BE2C (cell line): Measurements from ENCODE around the gene NDRG2.

Experiments
- DNase-seq: peaks from one replicate; pipeline ENCODE4 v3.0.0-alpha.2; 2020
- H3K27me3 ChIP-seq: fragments of 250-450 bp; sonication (Bioruptor Pico); 2 replicates; pipeline ENCODE4 v1.5.1; 2020; ENCODE audit warnings: mild to moderate bottlenecking
- H3K36me3 ChIP-seq: fragments of 250-450 bp; sonication (Bioruptor Pico); 2 replicates; pipeline ENCODE4 v1.5.1; 2020; ENCODE audit warnings: mild to moderate bottlenecking
- H3K4me1 ChIP-seq: fragments of 250-450 bp; sonication (Bioruptor Pico); 2 replicates; pipeline ENCODE4 v1.5.1; 2020
- H3K4me3 ChIP-seq: 2 replicates; pipeline ENCODE4 v1.5.1; 2011; ENCODE audit warnings: low read depth, low read length
- H3K9me3 ChIP-seq: fragments of 250-450 bp; sonication (Bioruptor Pico); 2 replicates; pipeline ENCODE4 v1.5.1; 2020
- CTCF ChIP-seq: IDR thresholded peaks from 2 replicates; pipeline ENCODE4 v1.5.1; 2012; ENCODE audit warnings: mild to moderate bottlenecking, low read depth, low read length

NDRG2 gene

DNA sequence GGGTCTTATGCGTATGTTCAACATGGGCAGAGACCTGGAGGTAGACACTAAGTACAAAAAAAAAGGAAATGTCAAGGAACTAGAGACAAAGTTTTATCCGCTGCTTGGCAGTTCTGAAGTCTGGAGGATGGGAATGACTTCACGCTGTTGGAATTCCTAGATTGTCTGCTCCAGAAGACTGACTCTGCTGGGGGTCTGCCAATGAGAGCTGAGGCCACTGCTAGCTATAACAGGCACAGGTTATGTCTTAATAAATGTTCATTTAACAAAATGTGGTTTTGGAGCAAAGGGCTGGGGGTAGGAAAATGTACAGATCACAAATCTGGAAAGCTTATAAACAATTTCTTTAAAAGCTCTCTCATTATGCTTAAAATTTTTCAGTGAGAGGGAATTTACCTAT is 38.6 kb upstream of the NDRG2 start:
- DNase-seq = no peak
- Histone ChIP-seq H3K4me3 (no peak overlapping the region), H3K9me3 (no peaks in the 10 kb centered on the region), H3K27me3 (no peaks in the 10 kb centered on the region), H3K36me3 (no peaks in the 10 kb centered on the region), H3K4me1 (no peaks in the 10 kb centered on the region)
- no peak for TF ChIP-seq CTCF

DNA sequence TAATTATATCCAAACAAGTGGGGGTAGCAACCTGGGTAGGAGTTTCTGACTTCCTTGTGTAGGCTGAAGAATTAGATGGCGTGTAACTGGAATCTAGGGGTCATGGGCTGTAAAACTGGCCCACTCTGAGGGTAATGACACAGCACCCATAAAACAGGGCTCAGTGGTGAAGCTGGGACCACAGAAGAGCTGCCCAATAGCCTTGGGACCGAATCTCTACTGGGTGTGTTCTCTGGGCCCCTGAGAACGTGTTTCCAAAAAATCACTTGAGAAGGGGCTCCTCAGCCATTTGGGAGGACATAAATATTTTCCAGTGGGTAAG is 36.4 kb upstream of the NDRG2 start:
- Histone ChIP-seq H3K27me3 (no peaks in the 10 kb centered on the region), H3K4me1 (no peaks in the 10 kb centered on the region), H3K9me3 (no peaks in the 10 kb centered on the region), H3K36me3 (no peaks in the 10 kb centered on the region), H3K4me3 (no peak overlapping the region)
- no peak for TF ChIP-seq CTCF
- DNase-seq = no peak

DNA sequence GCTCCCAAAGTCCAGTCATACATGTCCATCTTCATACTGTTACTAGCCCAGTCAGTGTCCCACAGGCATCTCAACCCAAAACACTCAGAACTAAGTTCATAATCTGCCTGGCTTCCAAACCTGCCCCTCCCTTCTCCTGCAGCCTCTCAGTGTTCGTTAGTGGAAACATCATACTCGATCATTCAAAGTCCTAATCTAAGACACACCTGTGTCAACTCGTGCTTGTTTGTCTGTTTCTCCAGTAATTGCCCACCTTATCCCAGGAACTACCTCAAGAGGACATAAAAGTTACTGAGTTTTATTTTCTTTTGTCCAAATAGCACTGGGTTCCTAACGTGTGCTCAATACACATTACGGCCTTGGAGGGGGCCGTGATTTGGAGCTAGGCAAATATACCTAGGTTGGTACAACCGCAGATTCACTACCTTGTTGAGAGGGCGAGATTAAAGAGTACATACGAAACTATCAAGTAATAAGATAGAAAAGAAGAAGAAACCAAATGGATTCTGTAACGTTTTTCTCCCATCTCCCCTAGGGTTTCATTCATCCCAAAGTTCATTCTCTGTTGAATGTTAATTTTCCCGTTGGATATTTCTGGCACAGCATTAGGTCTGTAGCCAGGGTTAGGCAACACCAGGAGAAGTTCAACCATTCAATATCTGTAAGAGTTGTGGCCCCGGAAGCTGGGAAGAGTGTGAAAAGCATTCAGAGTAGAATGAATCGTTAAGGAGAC is 35.9 kb upstream of the NDRG2 start:
- Histone ChIP-seq H3K36me3 (no peaks in the 10 kb centered on the region), H3K27me3 (no peaks in the 10 kb centered on the region), H3K4me1 (no peaks in the 10 kb centered on the region), H3K4me3 (no peak overlapping the region), H3K9me3 (no peaks in the 10 kb centered on the region)
- no peak for TF ChIP-seq CTCF
- no peak for DNase-seq

- TF ChIP-seq CTCF = no peak
- no peaks in the 10 kb centered on the region for H3K36me3 ChIP-seq
- H3K27me3 ChIP-seq = no peaks in the 10 kb centered on the region
- no peaks in the 10 kb centered on the region for H3K4me1 ChIP-seq
- H3K9me3 ChIP-seq = no peaks in the 10 kb centered on the region
- H3K4me3 ChIP-seq = no peak overlapping the region
- no peak for DNase-seq
These were observed 35.2 kb upstream of the NDRG2 start for GRCh38 chr14:21059842-21060613.

DNA sequence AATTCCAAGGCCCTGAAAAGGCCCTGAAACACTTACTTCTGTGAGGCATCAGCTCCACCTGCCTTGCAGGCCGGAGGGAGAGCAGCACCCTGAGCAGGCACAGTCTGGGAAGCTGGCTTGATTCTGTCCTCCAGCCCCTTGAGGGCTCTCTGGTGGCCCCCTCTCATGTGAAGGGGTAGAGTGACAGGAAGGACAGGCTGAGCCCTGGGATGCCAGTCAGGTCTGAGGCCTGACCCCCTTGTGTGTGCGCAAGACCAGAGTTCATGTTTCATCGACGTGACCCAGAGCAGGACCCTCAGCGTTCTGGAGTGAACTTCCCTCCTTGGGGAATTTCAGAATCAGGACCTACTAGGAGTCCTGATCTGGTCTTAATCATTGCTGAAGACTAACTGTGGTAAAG is 34.0 kb upstream of the NDRG2 start:
- no peaks in the 10 kb centered on the region for H3K36me3 ChIP-seq
- H3K4me1 ChIP-seq = no peaks in the 10 kb centered on the region; the same call in 1 of the 2 replicates
- H3K4me3 ChIP-seq = no peak overlapping the region
- no peak for DNase-seq
- no peaks in the 10 kb centered on the region for H3K27me3 ChIP-seq
- TF ChIP-seq CTCF = no peak
- no peaks in the 10 kb centered on the region for H3K9me3 ChIP-seq
